Astrocyte (in vitro differentiated cells and primary cell): ENCODE data around the gene NUP98. TPM values are rescaled to one million over a fixed set of nuclear protein-coding genes. Genes with fewer than 3 reads are reported as not detected.

Source experiments
- DNase-seq: peaks from one replicate; pipeline ENCODE4 v3.0.0-alpha.2; 2010; ENCODE audit warnings: low read depth
- FAIRE-seq: peaks from 2 replicates; lab custom pipeline; 2011; peaks lifted over from hg19 to GRCh38; lab: Jason Lieb, UNC
- H2AFZ ChIP-seq: 2 replicates; pipeline ENCODE4 v1.6.0; 2012; ENCODE audit warnings: low read depth, low read length, inconsistent platforms
- H3K27ac ChIP-seq: 2 replicates; pipeline ENCODE4 v1.5.1; 2011; ENCODE audit warnings: low read depth, low read length, inconsistent platforms
- H3K27me3 ChIP-seq: 2 replicates; pipeline ENCODE4 v1.6.0; 2011; ENCODE audit warnings: low read length, inconsistent platforms; ENCODE audit not compliant: insufficient read depth
- H3K36me3 ChIP-seq: 2 replicates; pipeline ENCODE4 v1.5.1; 2011; ENCODE audit warnings: low read length, inconsistent platforms; ENCODE audit not compliant: insufficient read depth
- H3K4me1 ChIP-seq: 2 replicates; pipeline ENCODE4 v1.5.1; 2011; ENCODE audit warnings: low read length, inconsistent platforms; ENCODE audit not compliant: insufficient read depth
- H3K4me2 ChIP-seq: 2 replicates; pipeline ENCODE4 v1.6.0; 2012; ENCODE audit warnings: low read length, inconsistent platforms
- H3K4me3 ChIP-seq: 2 replicates; pipeline ENCODE4 v1.5.1; 2011; ENCODE audit warnings: low read depth, mild to moderate bottlenecking, low read length, inconsistent platforms; ENCODE audit not compliant: insufficient read depth
- H3K79me2 ChIP-seq: 2 replicates; pipeline ENCODE4 v1.6.0; 2012; ENCODE audit warnings: mild to moderate bottlenecking, low read length, inconsistent platforms; ENCODE audit not compliant: insufficient read depth
- H3K9ac ChIP-seq: 2 replicates; pipeline ENCODE4 v1.6.0; 2012; ENCODE audit warnings: mild to moderate bottlenecking, low read length, inconsistent platforms
- H3K9me3 ChIP-seq: 2 replicates; pipeline ENCODE4 v1.5.1; 2012; ENCODE audit warnings: low read depth, mild to moderate bottlenecking, low read length, inconsistent platforms; ENCODE audit not compliant: insufficient read depth
- H4K20me1 ChIP-seq: 2 replicates; pipeline ENCODE4 v1.6.0; 2012; ENCODE audit warnings: low read length, inconsistent platforms; ENCODE audit not compliant: insufficient read depth
- H3K27ac Mint-ChIP-seq: one replicate; pipeline ENCODE4 v1.8.0; 2021; ENCODE audit warnings: mild to moderate bottlenecking, mixed read lengths; ENCODE audit not compliant: unreplicated experiment
- H3K27me3 Mint-ChIP-seq: one replicate; pipeline ENCODE4 v1.8.0; 2021; ENCODE audit warnings: low read depth, mixed read lengths; ENCODE audit not compliant: unreplicated experiment
- H3K36me3 Mint-ChIP-seq: one replicate; pipeline ENCODE4 v1.8.0; 2021; ENCODE audit warnings: low read depth, mixed read lengths; ENCODE audit not compliant: unreplicated experiment
- H3K4me1 Mint-ChIP-seq: one replicate; pipeline ENCODE4 v1.8.0; 2021; ENCODE audit warnings: low read depth, mixed read lengths; ENCODE audit not compliant: unreplicated experiment
- H3K4me3 Mint-ChIP-seq: one replicate; pipeline ENCODE4 v1.8.0; 2021; ENCODE audit warnings: mild to moderate bottlenecking, moderate library complexity, mixed read lengths; ENCODE audit not compliant: unreplicated experiment
- H3K9me3 Mint-ChIP-seq: one replicate; pipeline ENCODE4 v1.8.0; 2021; ENCODE audit warnings: mild to moderate bottlenecking, mixed read lengths; ENCODE audit not compliant: unreplicated experiment
- CTCF ChIP-seq: IDR thresholded peaks from 2 replicates; pipeline ENCODE4 v1.5.1; 2011; ENCODE audit warnings: low read depth, mild to moderate bottlenecking, inconsistent platforms, low read length, moderate library complexity; ENCODE audit not compliant: insufficient read depth
- EZH2 ChIP-seq: IDR thresholded peaks from 2 replicates; pipeline ENCODE4 v1.6.1; 2012; ENCODE audit warnings: mild to moderate bottlenecking, low read length, inconsistent platforms; ENCODE audit not compliant: insufficient read depth
- total RNA-seq: library from RNA; stranded (reverse); gene quantifications from 2 replicates; pipeline ENCODE4 v1.2.1, GENCODE V29; 2021

The NUP98 gene
- total RNA-seq, 1 donor from 2014 or later: 81.2 TPM

GRCh38 chr11:3666023-3666530, 131.3 kb downstream of the NUP98 start:
- no peaks in the 10 kb centered on the region for H3K9me3 ChIP-seq
- no peak overlapping the region for H2AFZ ChIP-seq
- H3K36me3 Mint-ChIP-seq: peaks cover 42% of the 10 kb centered on the region
- H3K4me3 Mint-ChIP-seq: no peak overlapping the region
- no peak overlapping the region for H3K4me2 ChIP-seq
- no peaks in the 10 kb centered on the region for H3K79me2 ChIP-seq
- no peaks in the 10 kb centered on the region for H3K27me3 Mint-ChIP-seq
- no peaks in the 10 kb centered on the region for H4K20me1 ChIP-seq
- FAIRE-seq: no peak
- H3K4me3 ChIP-seq: no peak overlapping the region
- no peak for TF ChIP-seq CTCF
- no peak for TF ChIP-seq EZH2
- no peaks in the 10 kb centered on the region for H3K4me1 Mint-ChIP-seq
- no peak overlapping the region for H3K27ac Mint-ChIP-seq
- no peaks in the 10 kb centered on the region for H3K27me3 ChIP-seq
- no peaks in the 10 kb centered on the region for H3K4me1 ChIP-seq
- DNase-seq: no peak
- no peak overlapping the region for H3K9ac ChIP-seq
- no peak overlapping the region for H3K27ac ChIP-seq
- peaks cover 6% of the 10 kb centered on the region for H3K9me3 Mint-ChIP-seq
- H3K36me3 ChIP-seq: peaks cover 5% of the 10 kb centered on the region

GRCh38 chr11:3665336-3666022, 131.9 kb downstream of the NUP98 start:
- no peak overlapping the region for H3K27ac ChIP-seq
- DNase-seq (no peak), FAIRE-seq (no peak)
- Mint-ChIP-seq H3K27me3 (no peaks in the 10 kb centered on the region), H3K27ac (no peak overlapping the region), H3K4me1 (no peaks in the 10 kb centered on the region), H3K4me3 (no peak overlapping the region), H3K9me3 (peaks cover 5% of the 10 kb centered on the region), H3K36me3 (peaks cover 38% of the 10 kb centered on the region)
- no peak overlapping the region for H2AFZ ChIP-seq
- no peaks in the 10 kb centered on the region for H3K4me1 ChIP-seq
- H3K9ac ChIP-seq: no peak overlapping the region
- H3K27me3 ChIP-seq: no peaks in the 10 kb centered on the region
- H4K20me1 ChIP-seq: no peaks in the 10 kb centered on the region
- H3K36me3 ChIP-seq: peaks cover 5% of the 10 kb centered on the region
- no peak overlapping the region for H3K4me2 ChIP-seq
- no peaks in the 10 kb centered on the region for H3K79me2 ChIP-seq
- H3K4me3 ChIP-seq: no peak overlapping the region
- H3K9me3 ChIP-seq: no peaks in the 10 kb centered on the region
- TF ChIP-seq EZH2 (no peak), CTCF (no peak)

- Mint-ChIP-seq H3K36me3 (peaks cover 32% of the 10 kb centered on the region), H3K9me3 (peaks cover 5% of the 10 kb centered on the region), H3K4me3 (no peak overlapping the region)
Observed at GRCh38 chr11:3664032-3664630, 133.2 kb downstream of the NUP98 start.

More at GRCh38 chr11:3664032-3664630, 133.2 kb downstream of the NUP98 start:
- Mint-ChIP-seq H3K4me1 (no peaks in the 10 kb centered on the region), H3K27ac (no peak overlapping the region), H3K27me3 (no peaks in the 10 kb centered on the region)
- no peaks in the 10 kb centered on the region for H3K79me2 ChIP-seq
- no peak for DNase-seq
- H3K4me3 ChIP-seq: no peak overlapping the region
- no peak overlapping the region for H2AFZ ChIP-seq
- H3K36me3 ChIP-seq: no peaks in the 10 kb centered on the region
- H3K9me3 ChIP-seq: no peaks in the 10 kb centered on the region
- H3K4me1 ChIP-seq: no peaks in the 10 kb centered on the region
- H3K27me3 ChIP-seq: no peaks in the 10 kb centered on the region
- FAIRE-seq: no peak
- no peak overlapping the region for H3K9ac ChIP-seq
- no peaks in the 10 kb centered on the region for H4K20me1 ChIP-seq
- no peak overlapping the region for H3K27ac ChIP-seq
- no peak for TF ChIP-seq CTCF
- TF ChIP-seq EZH2: no peak
- H3K4me2 ChIP-seq: no peak overlapping the region
